MM.1S (cell line): ENCODE results near the gene ADAMTS4.

Source experiments
- DNase-seq: peaks from one replicate; pipeline ENCODE4 v3.0.0-alpha.2; 2015
- H2AFZ ChIP-seq: fragments of 300-600 bp; sonication (generic); 2 replicates; pipeline ENCODE4 v1.6.0; 2016; ENCODE audit warnings: antibody characterized with exemption, low read length
- H3F3A ChIP-seq: fragments of 300-600 bp; sonication (generic); 2 replicates; pipeline ENCODE4 v1.6.1; 2016; ENCODE audit warnings: mild to moderate bottlenecking, antibody characterized with exemption, low read length, moderate library complexity, mixed read lengths; ENCODE audit not compliant: insufficient read depth
- H3K27ac ChIP-seq: fragments of 300-600 bp; sonication (generic); 2 replicates; pipeline ENCODE4 v1.5.1; 2016; ENCODE audit warnings: mild to moderate bottlenecking, low read length
- H3K27me3 ChIP-seq: fragments of 300-600 bp; sonication (generic); replicated peaks from 2 replicates; pipeline ENCODE4 v1.6.0; 2016; ENCODE audit warnings: low read length; ENCODE audit not compliant: insufficient read depth
- H3K36me3 ChIP-seq: fragments of 300-600 bp; sonication (generic); replicated peaks from 2 replicates; pipeline ENCODE4 v1.6.1; 2016; ENCODE audit warnings: mild to moderate bottlenecking, low read length, mixed read lengths; ENCODE audit not compliant: insufficient read depth
- H3K4me1 ChIP-seq: fragments of 300-600 bp; sonication (generic); 2 replicates; pipeline ENCODE4 v1.6.1; 2016; ENCODE audit warnings: low read length, mixed read lengths
- H3K4me2 ChIP-seq: fragments of 300-600 bp; sonication (generic); 2 replicates; pipeline ENCODE4 v1.6.0; 2016; ENCODE audit warnings: low read depth, low read length
- H3K4me3 ChIP-seq: fragments of 300-600 bp; sonication (generic); 2 replicates; pipeline ENCODE4 v1.5.1; 2016; ENCODE audit warnings: low read length, mixed read lengths
- H3K79me2 ChIP-seq: fragments of 300-600 bp; sonication (generic); 2 replicates; pipeline ENCODE4 v1.6.1; 2016; ENCODE audit warnings: mixed run types, low read length, mixed read lengths
- H3K9ac ChIP-seq: fragments of 300-600 bp; sonication (generic); 2 replicates; pipeline ENCODE4 v1.6.1; 2016; ENCODE audit warnings: low read length, mixed read lengths
- H3K9me2 ChIP-seq: fragments of 300-600 bp; sonication (generic); replicated peaks from 2 replicates; pipeline ENCODE4 v1.6.1; 2016; ENCODE audit warnings: mild to moderate bottlenecking, low read length, mixed read lengths; ENCODE audit not compliant: insufficient read depth
- H3K9me3 ChIP-seq: fragments of 300-600 bp; sonication (generic); replicated peaks from 2 replicates; pipeline ENCODE4 v1.6.1; 2016; ENCODE audit warnings: mild to moderate bottlenecking, low read length, mixed read lengths; ENCODE audit not compliant: insufficient read depth
- H4K20me1 ChIP-seq: fragments of 300-600 bp; sonication (generic); 2 replicates; pipeline ENCODE4 v1.6.1; 2016; ENCODE audit warnings: mild to moderate bottlenecking, low read length, moderate library complexity, mixed read lengths; ENCODE audit not compliant: insufficient read depth
- CTCF ChIP-seq: fragments of 300-600 bp; sonication (generic); IDR thresholded peaks from 2 replicates; pipeline ENCODE4 v1.5.1; 2016; ENCODE audit warnings: antibody characterized with exemption, low read length, mixed read lengths
- EZH2 ChIP-seq: fragments of 300-600 bp; sonication (generic); optimal IDR thresholded peaks from 2 replicates; pipeline ENCODE3; 2017; ENCODE audit warnings: low read depth, mild to moderate bottlenecking, antibody characterized with exemption, low read length, mixed read lengths
- EZH2phosphoT487 ChIP-seq: fragments of 300-600 bp; sonication (generic); IDR thresholded peaks from 2 replicates; pipeline ENCODE4 v1.6.1; 2018; ENCODE audit warnings: antibody characterized with exemption, low read length

Gene ADAMTS4

GRCh38 chr1:161199506-161200139 is 769 bp upstream of the ADAMTS4 start:
- H3K4me3 ChIP-seq = no peak overlapping the region
- H3K36me3 ChIP-seq = no peaks in the 10 kb centered on the region
- no peaks in the 10 kb centered on the region for H3K9me3 ChIP-seq
- no peak overlapping the region for H3K4me2 ChIP-seq
- no peak overlapping the region for H3K9ac ChIP-seq
- H3F3A ChIP-seq = peaks cover 4% of the 10 kb centered on the region; the same call in 1 of the 2 replicates
- TF ChIP-seq CTCF = no peak
- TF ChIP-seq EZH2phosphoT487 = no peak
- no peak for TF ChIP-seq EZH2
- peaks cover 25% of the 10 kb centered on the region for H3K4me1 ChIP-seq
- no peak overlapping the region for H3K27ac ChIP-seq
- no peaks in the 10 kb centered on the region for H4K20me1 ChIP-seq
- H3K27me3 ChIP-seq = no peaks in the 10 kb centered on the region
- H3K9me2 ChIP-seq = no peaks in the 10 kb centered on the region
- H2AFZ ChIP-seq = no peak overlapping the region
- peaks cover 28% of the 10 kb centered on the region for H3K79me2 ChIP-seq
- DNase-seq = no peak

GRCh38 chr1:161198194-161198896 is 509 bp downstream of the ADAMTS4 start:
- Histone ChIP-seq H3F3A (0 out of 2 replicates have a peak, but pooled peaks cover 4% of the 10 kb centered on the region), H4K20me1 (no peaks in the 10 kb centered on the region), H3K27ac (no peak overlapping the region), H3K9ac (no peak overlapping the region), H3K79me2 (peaks cover 15% of the 10 kb centered on the region), H3K4me1 (peaks cover 19% of the 10 kb centered on the region), H3K9me3 (no peaks in the 10 kb centered on the region), H3K27me3 (no peaks in the 10 kb centered on the region), H3K9me2 (no peaks in the 10 kb centered on the region), H3K4me3 (no peak overlapping the region), H3K4me2 (no peak overlapping the region), H2AFZ (no peak overlapping the region), H3K36me3 (no peaks in the 10 kb centered on the region)
- TF ChIP-seq CTCF (no peak), EZH2 (no peak), EZH2phosphoT487 (no peak)
- DNase-seq = no peak

GRCh38 chr1:161197560-161198193 is 1.2 kb downstream of the ADAMTS4 start:
- Histone ChIP-seq H3K4me3 (no peak overlapping the region), H3K9ac (no peak overlapping the region), H2AFZ (no peak overlapping the region), H3K4me1 (peaks cover 19% of the 10 kb centered on the region), H3K9me3 (no peaks in the 10 kb centered on the region), H3F3A (0 out of 2 replicates have a peak, but pooled peaks cover 4% of the 10 kb centered on the region), H3K4me2 (no peak overlapping the region), H3K36me3 (no peaks in the 10 kb centered on the region), H3K27me3 (no peaks in the 10 kb centered on the region), H3K27ac (no peak overlapping the region), H3K9me2 (no peaks in the 10 kb centered on the region), H3K79me2 (peaks cover 9% of the 10 kb centered on the region), H4K20me1 (no peaks in the 10 kb centered on the region)
- TF ChIP-seq EZH2 (no peak), EZH2phosphoT487 (no peak), CTCF (no peak)
- DNase-seq = no peak
